ENCODE data around the gene PCDHA1. TPM values are rescaled to one million over a fixed set of nuclear protein-coding genes. Genes with fewer than 3 reads are reported as not detected.

PCDHA1 gene
- total RNA-seq, 1 donor from 2014 or later, result 0.24 TPM

GRCh38 chr5:141032626-141033025 is 246.7 kb downstream of the PCDHA1 start:
- H3K27ac ChIP-seq, result no peak overlapping the region
- no peak overlapping the region for H3K4me3 Mint-ChIP-seq
- H3F3A ChIP-seq (ENCODE audit: low read depth), result no peaks in the 10 kb centered on the region
- H3K9me3 Mint-ChIP-seq, result no peaks in the 10 kb centered on the region
- H3K36me3 ChIP-seq, result no peaks in the 10 kb centered on the region
- no peaks in the 10 kb centered on the region for H3K4me1 ChIP-seq
- no peaks in the 10 kb centered on the region for H3K9me3 ChIP-seq (ENCODE audit: low read depth)
- H3K4me3 ChIP-seq, result no peak overlapping the region
- peak overlapping the region; percentile 59 for H2AFZ ChIP-seq (replicated peaks)
- no peaks in the 10 kb centered on the region for H4K20me1 ChIP-seq (ENCODE audit: low read depth)
- H3K27me3 ChIP-seq, result no peaks in the 10 kb centered on the region
- H3K4me1 Mint-ChIP-seq, result no peaks in the 10 kb centered on the region
- TF ChIP-seq EZH2 (IDR thresholded peaks at IDR 0.05) (no peak), CTCF (IDR thresholded peaks at IDR 0.05) (peak; percentile 17)
- H3K79me2 ChIP-seq (ENCODE audit: low read depth), result no peaks in the 10 kb centered on the region
- H3K4me2 ChIP-seq, result no peak overlapping the region
- no peaks in the 10 kb centered on the region for H3K27me3 Mint-ChIP-seq (ENCODE audit: insufficient read depth, low read depth)
- H3K36me3 Mint-ChIP-seq, result no peaks in the 10 kb centered on the region
- H3K27ac Mint-ChIP-seq, result no peak overlapping the region
- DNase-seq (ENCODE audit: low spot score), result no peak
- H3K9ac ChIP-seq, result no peak overlapping the region

- H2AFZ ChIP-seq (replicated peaks), result no peak overlapping the region
- Mint-ChIP-seq H3K9me3 (no peaks in the 10 kb centered on the region), H3K4me3 (no peak overlapping the region), H3K27ac (no peak overlapping the region), H3K36me3 (no peaks in the 10 kb centered on the region), H3K27me3 (ENCODE audit: insufficient read depth, low read depth) (no peaks in the 10 kb centered on the region), H3K4me1 (no peaks in the 10 kb centered on the region)
- H3K9ac ChIP-seq, result no peak overlapping the region
- no peaks in the 10 kb centered on the region for H4K20me1 ChIP-seq (ENCODE audit: low read depth)
- TF ChIP-seq EZH2 (IDR thresholded peaks at IDR 0.05) (no peak), CTCF (IDR thresholded peaks at IDR 0.05) (no peak), EZH2phosphoT487 (IDR thresholded peaks at IDR 0.05) (no peak)
- peaks cover 6% of the 10 kb centered on the region for H3K4me1 ChIP-seq
- no peak overlapping the region for H3K4me2 ChIP-seq
- no peaks in the 10 kb centered on the region for H3K9me3 ChIP-seq (ENCODE audit: low read depth)
- no peak overlapping the region for H3K27ac ChIP-seq
- peaks cover 24% of the 10 kb centered on the region for H3K27me3 ChIP-seq
- H3K79me2 ChIP-seq (ENCODE audit: low read depth), result no peaks in the 10 kb centered on the region
- DNase-seq (ENCODE audit: low spot score), result no peak
- no peak overlapping the region for H3K4me3 ChIP-seq
- peaks cover 4% of the 10 kb centered on the region for H3F3A ChIP-seq (ENCODE audit: low read depth)
- no peaks in the 10 kb centered on the region for H3K36me3 ChIP-seq
Measured at GRCh38 chr5:141039061-141039460, 253.1 kb downstream of the PCDHA1 start.

GRCh38 chr5:141039517-141039916 is 253.6 kb downstream of the PCDHA1 start:
- H3K4me3 ChIP-seq, result peak overlapping the region; percentile 74
- Mint-ChIP-seq H3K4me1 (no peaks in the 10 kb centered on the region), H3K36me3 (no peaks in the 10 kb centered on the region), H3K9me3 (no peaks in the 10 kb centered on the region), H3K4me3 (no peak overlapping the region), H3K27me3 (ENCODE audit: insufficient read depth, low read depth) (no peaks in the 10 kb centered on the region), H3K27ac (no peak overlapping the region)
- H3K4me2 ChIP-seq, result peak overlapping the region; percentile 88
- peaks cover 4% of the 10 kb centered on the region for H3F3A ChIP-seq (ENCODE audit: low read depth)
- H3K36me3 ChIP-seq, result no peaks in the 10 kb centered on the region
- no peak overlapping the region for H3K27ac ChIP-seq
- H3K79me2 ChIP-seq (ENCODE audit: low read depth), result no peaks in the 10 kb centered on the region
- no peaks in the 10 kb centered on the region for H4K20me1 ChIP-seq (ENCODE audit: low read depth)
- no peak overlapping the region for H3K9ac ChIP-seq
- H3K9me3 ChIP-seq (ENCODE audit: low read depth), result no peaks in the 10 kb centered on the region
- peaks cover 29% of the 10 kb centered on the region for H3K27me3 ChIP-seq
- H2AFZ ChIP-seq (replicated peaks), result peak overlapping the region; percentile 91
- TF ChIP-seq CTCF (IDR thresholded peaks at IDR 0.05), result no peak
- no peak for TF ChIP-seq EZH2phosphoT487 (IDR thresholded peaks at IDR 0.05)
- no peak for DNase-seq (ENCODE audit: low spot score)
- peaks cover 6% of the 10 kb centered on the region for H3K4me1 ChIP-seq
